MM.1S (cell line): ENCODE data around the gene HTRA1.

Experiments used
- DNase-seq: peaks from one replicate; pipeline ENCODE4 v3.0.0-alpha.2; 2015
- H2AFZ ChIP-seq: fragments of 300-600 bp; sonication (generic); 2 replicates; pipeline ENCODE4 v1.6.0; 2016; ENCODE audit warnings: antibody characterized with exemption, low read length
- H3F3A ChIP-seq: fragments of 300-600 bp; sonication (generic); 2 replicates; pipeline ENCODE4 v1.6.1; 2016; ENCODE audit warnings: mild to moderate bottlenecking, antibody characterized with exemption, low read length, moderate library complexity, mixed read lengths; ENCODE audit not compliant: insufficient read depth
- H3K27ac ChIP-seq: fragments of 300-600 bp; sonication (generic); 2 replicates; pipeline ENCODE4 v1.5.1; 2016; ENCODE audit warnings: mild to moderate bottlenecking, low read length
- H3K27me3 ChIP-seq: fragments of 300-600 bp; sonication (generic); replicated peaks from 2 replicates; pipeline ENCODE4 v1.6.0; 2016; ENCODE audit warnings: low read length; ENCODE audit not compliant: insufficient read depth
- H3K36me3 ChIP-seq: fragments of 300-600 bp; sonication (generic); replicated peaks from 2 replicates; pipeline ENCODE4 v1.6.1; 2016; ENCODE audit warnings: mild to moderate bottlenecking, low read length, mixed read lengths; ENCODE audit not compliant: insufficient read depth
- H3K4me1 ChIP-seq: fragments of 300-600 bp; sonication (generic); 2 replicates; pipeline ENCODE4 v1.6.1; 2016; ENCODE audit warnings: low read length, mixed read lengths
- H3K4me2 ChIP-seq: fragments of 300-600 bp; sonication (generic); 2 replicates; pipeline ENCODE4 v1.6.0; 2016; ENCODE audit warnings: low read depth, low read length
- H3K4me3 ChIP-seq: fragments of 300-600 bp; sonication (generic); 2 replicates; pipeline ENCODE4 v1.5.1; 2016; ENCODE audit warnings: low read length, mixed read lengths
- H3K79me2 ChIP-seq: fragments of 300-600 bp; sonication (generic); 2 replicates; pipeline ENCODE4 v1.6.1; 2016; ENCODE audit warnings: mixed run types, low read length, mixed read lengths
- H3K9ac ChIP-seq: fragments of 300-600 bp; sonication (generic); 2 replicates; pipeline ENCODE4 v1.6.1; 2016; ENCODE audit warnings: low read length, mixed read lengths
- H3K9me2 ChIP-seq: fragments of 300-600 bp; sonication (generic); replicated peaks from 2 replicates; pipeline ENCODE4 v1.6.1; 2016; ENCODE audit warnings: mild to moderate bottlenecking, low read length, mixed read lengths; ENCODE audit not compliant: insufficient read depth
- H3K9me3 ChIP-seq: fragments of 300-600 bp; sonication (generic); replicated peaks from 2 replicates; pipeline ENCODE4 v1.6.1; 2016; ENCODE audit warnings: mild to moderate bottlenecking, low read length, mixed read lengths; ENCODE audit not compliant: insufficient read depth
- H4K20me1 ChIP-seq: fragments of 300-600 bp; sonication (generic); 2 replicates; pipeline ENCODE4 v1.6.1; 2016; ENCODE audit warnings: mild to moderate bottlenecking, low read length, moderate library complexity, mixed read lengths; ENCODE audit not compliant: insufficient read depth
- EZH2 ChIP-seq: fragments of 300-600 bp; sonication (generic); optimal IDR thresholded peaks from 2 replicates; pipeline ENCODE3; 2017; ENCODE audit warnings: low read depth, mild to moderate bottlenecking, antibody characterized with exemption, low read length, mixed read lengths
- EZH2phosphoT487 ChIP-seq: fragments of 300-600 bp; sonication (generic); IDR thresholded peaks from 2 replicates; pipeline ENCODE4 v1.6.1; 2018; ENCODE audit warnings: antibody characterized with exemption, low read length
- TF ChIP-seq, protein P1 (sequence below): fragments of 300-600 bp; sonication (generic); IDR thresholded peaks from 2 replicates; pipeline ENCODE4 v1.5.1; 2016; ENCODE audit warnings: antibody characterized with exemption, low read length, mixed read lengths

HTRA1 gene

DNA sequence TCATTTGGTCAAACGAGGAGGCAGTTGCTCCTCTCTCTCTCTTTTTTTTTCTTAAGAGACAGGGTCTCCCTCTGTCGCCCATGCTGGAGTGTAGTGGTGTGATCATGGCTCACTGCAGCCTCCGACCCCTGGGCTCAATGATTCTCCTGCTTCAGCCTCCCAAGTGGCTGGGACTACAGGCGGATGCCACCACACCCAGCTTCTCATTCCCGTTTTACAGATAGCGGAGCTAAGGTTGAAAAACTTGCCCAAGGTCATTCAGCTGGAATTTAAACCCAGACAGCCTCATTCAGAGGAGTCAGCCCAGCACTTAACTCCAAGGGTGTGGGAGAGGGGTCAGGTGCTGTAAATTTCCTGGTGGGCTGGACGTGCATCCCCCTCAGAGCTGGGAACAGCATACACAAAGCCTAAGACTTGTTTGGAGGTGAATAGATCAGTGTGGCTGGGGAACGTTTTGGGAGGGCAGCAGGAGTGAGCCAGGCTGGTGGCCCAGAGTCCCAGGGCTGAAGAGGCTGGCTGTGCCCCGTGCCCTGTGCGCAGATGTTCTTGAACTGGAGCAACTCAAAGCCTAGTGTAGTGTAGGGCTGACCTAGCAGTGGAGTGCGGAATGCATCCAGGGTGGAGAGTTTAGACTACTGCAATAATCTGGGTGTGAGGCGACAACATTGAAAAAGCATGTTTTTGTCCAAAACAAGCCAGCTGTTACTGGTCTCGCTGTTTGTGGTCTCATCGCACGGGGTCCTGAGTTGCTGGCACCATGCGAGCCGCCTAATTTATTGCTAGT lies 2.3 kb downstream of the HTRA1 start:
- no peaks in the 10 kb centered on the region for H3F3A ChIP-seq
- no peaks in the 10 kb centered on the region for H4K20me1 ChIP-seq
- no peak for DNase-seq
- H3K9me3 ChIP-seq, result no peaks in the 10 kb centered on the region
- H3K9me2 ChIP-seq, result no peaks in the 10 kb centered on the region
- H3K27ac ChIP-seq, result no peak overlapping the region
- H3K36me3 ChIP-seq, result no peaks in the 10 kb centered on the region
- H3K4me1 ChIP-seq, result no peaks in the 10 kb centered on the region
- H3K4me3 ChIP-seq, result no peak overlapping the region
- no peak overlapping the region for H3K9ac ChIP-seq
- peaks cover 4% of the 10 kb centered on the region; the same call in 1 of the 2 replicates for H3K27me3 ChIP-seq
- no peak overlapping the region for H2AFZ ChIP-seq
- H3K79me2 ChIP-seq, result no peaks in the 10 kb centered on the region
- TF ChIP-seq, protein P1, sequence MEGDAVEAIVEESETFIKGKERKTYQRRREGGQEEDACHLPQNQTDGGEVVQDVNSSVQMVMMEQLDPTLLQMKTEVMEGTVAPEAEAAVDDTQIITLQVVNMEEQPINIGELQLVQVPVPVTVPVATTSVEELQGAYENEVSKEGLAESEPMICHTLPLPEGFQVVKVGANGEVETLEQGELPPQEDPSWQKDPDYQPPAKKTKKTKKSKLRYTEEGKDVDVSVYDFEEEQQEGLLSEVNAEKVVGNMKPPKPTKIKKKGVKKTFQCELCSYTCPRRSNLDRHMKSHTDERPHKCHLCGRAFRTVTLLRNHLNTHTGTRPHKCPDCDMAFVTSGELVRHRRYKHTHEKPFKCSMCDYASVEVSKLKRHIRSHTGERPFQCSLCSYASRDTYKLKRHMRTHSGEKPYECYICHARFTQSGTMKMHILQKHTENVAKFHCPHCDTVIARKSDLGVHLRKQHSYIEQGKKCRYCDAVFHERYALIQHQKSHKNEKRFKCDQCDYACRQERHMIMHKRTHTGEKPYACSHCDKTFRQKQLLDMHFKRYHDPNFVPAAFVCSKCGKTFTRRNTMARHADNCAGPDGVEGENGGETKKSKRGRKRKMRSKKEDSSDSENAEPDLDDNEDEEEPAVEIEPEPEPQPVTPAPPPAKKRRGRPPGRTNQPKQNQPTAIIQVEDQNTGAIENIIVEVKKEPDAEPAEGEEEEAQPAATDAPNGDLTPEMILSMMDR, result no peak
- TF ChIP-seq EZH2 (no peak), EZH2phosphoT487 (no peak)
- no peak overlapping the region for H3K4me2 ChIP-seq

- H3K27me3 ChIP-seq, result peaks cover 4% of the 10 kb centered on the region; the same call in 1 of the 2 replicates
Observed at GRCh38 chr10:122464250-122464510, 2.8 kb downstream of the HTRA1 start.

GRCh38 chr10:122464586-122464985 lies 3.2 kb downstream of the HTRA1 start:
- DNase-seq, result no peak
- Histone ChIP-seq H3K4me1 (no peaks in the 10 kb centered on the region), H3K36me3 (no peaks in the 10 kb centered on the region), H3K4me2 (no peak overlapping the region), H3K9me2 (no peaks in the 10 kb centered on the region), H4K20me1 (no peaks in the 10 kb centered on the region), H3F3A (no peaks in the 10 kb centered on the region), H2AFZ (no peak overlapping the region), H3K79me2 (no peaks in the 10 kb centered on the region), H3K27ac (no peak overlapping the region), H3K9me3 (no peaks in the 10 kb centered on the region), H3K27me3 (peaks cover 4% of the 10 kb centered on the region; the same call in 1 of the 2 replicates), H3K9ac (no peak overlapping the region), H3K4me3 (no peak overlapping the region)
- TF ChIP-seq EZH2phosphoT487 (no peak), EZH2 (no peak)
- TF ChIP-seq, protein P1, result no peak

More at GRCh38 chr10:122464250-122464510, 2.8 kb downstream of the HTRA1 start:
- Histone ChIP-seq H3K79me2 (no peaks in the 10 kb centered on the region), H3K4me2 (no peak overlapping the region), H4K20me1 (no peaks in the 10 kb centered on the region), H2AFZ (no peak overlapping the region), H3K36me3 (no peaks in the 10 kb centered on the region), H3F3A (no peaks in the 10 kb centered on the region), H3K4me3 (no peak overlapping the region), H3K9ac (no peak overlapping the region), H3K9me3 (no peaks in the 10 kb centered on the region), H3K4me1 (no peaks in the 10 kb centered on the region), H3K27ac (no peak overlapping the region), H3K9me2 (no peaks in the 10 kb centered on the region)
- DNase-seq, result no peak
- TF ChIP-seq EZH2 (no peak), EZH2phosphoT487 (no peak)
- TF ChIP-seq, protein P1, result no peak
